GM19193 (cell line): ENCODE results near the gene TRPC5OS.

ENCODE experiments used
- POLR2A ChIP-seq: IDR thresholded peaks from 4 replicates; pipeline ENCODE4 v1.6.1; 2011; ENCODE audit not compliant: insufficient read depth, insufficient read length; ENCODE audit errors: extremely low read depth

The TRPC5OS gene

GRCh38 chrX:111875881-111876280, at the start of gene TRPC5OS:
TSS of gene TRPC5OS (plus strand) at chrX:111876181. CDS start at chrX:111901850, 25,669 bp downstream.
- TF ChIP-seq POLR2A, result no peak

GRCh38 chrX:111829345-111829744, 46.6 kb upstream of the TRPC5OS start:
- no peak for TF ChIP-seq POLR2A

- no peak for TF ChIP-seq POLR2A
These were observed 45.4 kb upstream of the TRPC5OS start for GRCh38 chrX:111830571-111830970.

- TF ChIP-seq POLR2A, result no peak
These were observed 44.6 kb upstream of the TRPC5OS start for GRCh38 chrX:111831343-111831742.

- no peak for TF ChIP-seq POLR2A
These were observed 38.8 kb upstream of the TRPC5OS start for GRCh38 chrX:111837197-111837596.

- no peak for TF ChIP-seq POLR2A
These were observed 28.4 kb upstream of the TRPC5OS start for GRCh38 chrX:111847491-111848133.

- TF ChIP-seq POLR2A, result no peak
These were observed 27.4 kb upstream of the TRPC5OS start for GRCh38 chrX:111848541-111848940.

- TF ChIP-seq POLR2A, result no peak
These were observed 25.0 kb upstream of the TRPC5OS start for GRCh38 chrX:111850975-111851374.

- TF ChIP-seq POLR2A, result no peak
These were observed 21.2 kb upstream of the TRPC5OS start for GRCh38 chrX:111854556-111855490.

- no peak for TF ChIP-seq POLR2A
These were observed 18.4 kb upstream of the TRPC5OS start for GRCh38 chrX:111857534-111858060.

- no peak for TF ChIP-seq POLR2A
These were observed 14.4 kb upstream of the TRPC5OS start for GRCh38 chrX:111861605-111862004.

- no peak for TF ChIP-seq POLR2A
These were observed 8.7 kb upstream of the TRPC5OS start for GRCh38 chrX:111867236-111867635.

GRCh38 chrX:111868726-111869638, 7.0 kb upstream of the TRPC5OS start:
- TF ChIP-seq POLR2A, result no peak

- no peak for TF ChIP-seq POLR2A
These were observed 6.3 kb upstream of the TRPC5OS start for GRCh38 chrX:111869639-111870034.

GRCh38 chrX:111874241-111874640, 1.7 kb upstream of the TRPC5OS start:
- TF ChIP-seq POLR2A, result no peak
